GM21367 (cell line): ENCODE measurements around the gene CREB5.

Source experiments
- ATAC-seq: cut with Tn5 transposase; IDR thresholded peaks from one replicate; pipeline ENCODE4 v1.9.1; 2021; ENCODE audit not compliant: unreplicated experiment

Gene CREB5

DNA sequence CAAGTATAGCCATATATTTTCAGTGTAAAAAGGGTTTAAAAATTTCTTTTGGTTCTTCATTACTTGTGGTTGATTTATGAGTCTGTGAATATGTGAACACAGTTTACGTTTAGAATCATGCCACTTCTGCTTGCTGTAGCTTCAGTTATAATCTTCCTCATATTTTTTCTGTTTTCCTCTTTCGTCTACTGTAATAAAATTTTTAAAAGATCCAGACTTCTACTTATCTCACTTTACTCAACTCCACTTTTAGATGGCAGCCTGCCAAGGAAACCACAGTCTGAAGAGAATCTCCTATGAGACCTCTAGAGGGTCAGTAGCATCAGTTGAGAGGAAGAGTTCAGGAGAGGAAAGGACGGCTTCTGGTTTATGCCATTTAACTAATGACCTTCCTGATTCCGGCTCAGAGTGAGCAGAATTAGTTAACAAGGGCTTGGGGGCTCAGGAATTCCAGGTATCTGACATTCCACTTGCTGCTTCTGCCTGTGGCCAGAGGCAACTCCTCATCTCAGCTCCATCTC, 21.4 kb downstream of the CREB5 start:
- no peak for ATAC-seq

DNA sequence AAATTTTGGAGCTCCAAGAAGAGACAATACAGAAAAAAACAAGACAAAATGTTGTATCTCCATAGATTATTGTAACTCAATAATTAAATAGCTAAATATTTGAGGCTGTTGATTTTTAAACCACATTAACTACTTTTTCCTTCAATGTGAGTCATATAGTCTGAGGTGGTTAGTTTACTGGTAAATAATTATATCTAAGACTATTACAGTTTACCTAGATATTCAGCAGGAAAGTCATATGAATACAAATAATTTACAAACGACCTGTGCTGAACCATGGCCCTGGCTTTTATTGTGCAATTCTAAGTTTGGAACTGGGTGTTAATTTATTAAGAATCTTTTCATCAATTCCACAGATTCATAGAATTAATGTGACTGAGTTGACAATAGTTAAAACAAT, 22.2 kb downstream of the CREB5 start:
- no peak for ATAC-seq

DNA sequence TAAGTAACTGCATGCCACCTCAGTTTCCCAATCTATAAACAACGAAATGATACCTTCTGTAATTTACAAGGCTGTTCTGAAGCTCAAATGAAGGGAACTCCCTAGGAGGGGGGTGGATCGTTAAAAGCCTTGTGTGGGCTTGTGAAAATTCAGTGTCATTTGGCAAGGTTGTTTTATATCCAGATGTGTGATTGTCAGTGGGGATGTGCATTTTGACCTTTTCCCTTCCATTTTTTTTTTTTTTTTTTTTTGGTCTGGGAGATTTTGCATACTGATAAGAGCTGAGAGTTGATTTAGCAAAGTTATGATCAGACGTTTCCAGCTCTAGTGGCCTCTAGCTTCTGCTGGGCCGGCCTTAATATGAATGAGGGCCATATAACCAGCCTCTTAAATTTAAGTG, 22.8 kb downstream of the CREB5 start:
- ATAC-seq = no peak

DNA sequence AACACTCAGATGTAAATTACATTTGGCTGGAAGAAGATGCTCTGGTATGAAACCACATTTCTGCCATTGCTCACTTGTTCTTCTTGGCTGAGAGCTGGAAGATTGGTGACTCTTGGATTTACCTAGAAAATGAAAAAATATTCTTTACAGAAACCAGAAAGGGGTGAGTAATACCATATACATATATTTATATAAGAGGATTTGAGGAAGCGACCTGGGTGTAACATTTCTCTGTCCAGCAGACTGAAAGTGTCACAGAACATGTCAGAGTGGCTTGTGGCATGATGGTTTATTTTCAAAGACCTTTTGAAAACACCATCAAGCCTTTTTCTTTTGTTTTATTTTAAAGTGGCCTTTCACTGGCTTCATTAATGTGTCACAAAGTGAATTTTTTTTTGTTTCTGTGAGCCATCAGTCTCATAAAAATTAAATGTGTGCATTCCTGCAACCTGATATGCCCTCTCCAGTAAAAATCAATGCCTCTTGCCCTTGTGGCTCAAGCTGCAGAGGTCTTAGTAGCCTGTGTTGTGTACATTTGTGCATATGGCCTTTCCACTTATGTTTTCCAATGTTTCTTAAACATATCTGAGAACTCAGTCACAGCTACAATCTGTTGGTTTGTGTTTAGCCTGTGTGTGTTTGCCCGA, 23.5 kb downstream of the CREB5 start:
- no peak for ATAC-seq

DNA sequence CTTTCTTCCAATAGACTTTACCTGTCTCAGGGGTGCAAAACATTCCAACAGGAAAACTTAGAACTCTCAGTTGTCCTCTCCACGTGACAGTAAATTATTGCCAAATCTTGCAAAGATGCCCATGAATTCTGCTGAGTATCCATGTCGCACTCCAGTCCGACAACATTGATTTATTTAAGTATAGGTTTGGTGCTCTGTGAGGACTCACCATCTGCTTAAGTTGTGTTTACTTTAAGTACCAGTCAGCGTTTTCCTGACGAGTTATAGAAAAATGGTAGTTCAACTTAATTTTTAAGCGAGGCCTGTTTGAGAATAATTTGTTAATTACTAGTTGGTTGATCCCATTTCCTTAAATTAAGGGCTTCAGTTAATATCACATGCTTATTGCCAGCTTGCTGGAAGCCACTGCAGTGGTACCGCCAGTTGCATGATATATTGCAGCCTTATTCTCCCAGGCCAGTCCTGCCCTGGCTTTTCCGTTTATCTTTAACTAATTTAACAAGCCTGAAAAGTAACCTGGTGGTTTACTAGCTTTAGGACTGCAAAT, 27.8 kb downstream of the CREB5 start:
- no peak for ATAC-seq

DNA sequence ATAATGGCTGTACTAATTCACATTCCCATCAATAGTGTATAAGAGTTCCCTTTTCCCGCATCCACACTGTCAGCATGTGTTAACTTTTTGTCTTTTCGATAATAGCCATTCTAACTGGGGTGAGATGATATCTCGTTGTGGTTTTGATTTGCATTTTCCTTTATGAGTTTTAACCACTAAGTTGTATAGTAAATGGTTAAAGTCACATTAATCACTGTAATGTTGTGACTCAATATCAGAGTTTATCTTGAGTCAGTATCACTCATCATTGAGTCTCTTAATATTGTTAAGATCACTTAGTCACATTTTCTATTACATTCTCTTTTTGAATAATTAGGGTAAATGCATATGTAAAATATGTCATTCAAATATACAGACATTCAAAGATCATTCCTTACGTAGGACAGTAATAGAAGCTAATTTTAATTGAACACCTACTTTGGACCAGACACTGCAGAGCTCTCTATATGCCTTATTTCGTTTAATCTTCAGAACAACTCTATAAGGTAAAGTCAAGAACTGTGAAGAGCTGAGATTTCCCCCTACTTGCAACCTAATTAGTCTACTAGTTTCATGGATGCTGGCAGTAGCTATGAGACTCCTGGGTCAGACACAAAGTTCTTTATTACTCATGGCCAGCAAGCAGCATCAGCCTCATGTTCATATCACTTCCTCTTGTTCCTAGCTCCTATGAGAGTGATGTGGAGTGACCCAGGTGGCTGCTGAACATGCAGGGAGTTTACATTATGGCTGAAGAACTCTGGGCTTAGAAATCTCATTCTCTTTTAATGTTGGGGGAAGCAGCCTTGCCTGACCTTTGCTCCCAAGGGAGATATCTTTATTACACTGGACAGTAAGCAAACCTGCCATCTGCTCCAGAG, 30.5 kb downstream of the CREB5 start:
- no peak for ATAC-seq

DNA sequence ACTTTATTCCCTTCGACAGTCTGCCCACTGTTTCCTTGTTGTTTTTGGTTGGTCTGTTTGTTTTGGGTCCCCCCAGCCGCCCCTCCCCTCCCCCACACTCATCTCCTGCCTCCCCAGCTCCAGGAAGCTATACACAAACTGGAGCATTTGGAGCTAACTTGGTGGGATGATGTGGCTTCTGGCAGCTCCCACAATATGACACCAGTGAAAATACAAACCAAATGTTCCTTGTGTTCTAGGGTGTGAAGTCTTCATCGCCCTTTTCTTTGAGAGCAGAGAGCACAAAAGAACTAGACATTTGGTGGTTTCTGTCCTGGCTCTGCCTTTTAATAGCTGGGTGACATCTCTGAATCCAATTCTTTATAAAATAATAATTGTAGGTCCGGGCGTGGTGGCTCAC, 33.8 kb downstream of the CREB5 start:
- ATAC-seq = no peak

DNA sequence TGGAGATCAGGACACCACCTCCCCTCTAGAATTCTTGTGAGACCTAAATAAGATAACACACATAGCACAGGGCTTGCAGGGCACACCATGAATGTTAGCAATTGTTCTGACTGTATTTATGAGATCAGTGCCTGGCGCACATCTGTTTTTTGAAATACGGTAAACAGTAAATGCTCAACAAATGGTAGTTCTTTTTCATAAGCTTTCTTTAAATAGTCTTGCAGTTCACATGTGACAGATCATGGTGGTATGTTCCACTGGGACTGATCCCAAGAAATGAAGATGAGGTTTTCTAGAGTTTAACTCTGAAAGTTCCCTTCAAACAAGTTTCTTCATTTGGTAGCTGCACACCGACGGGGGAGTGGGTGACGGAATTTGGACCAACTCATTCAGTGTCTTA, 34.8 kb downstream of the CREB5 start:
- ATAC-seq = no peak

DNA sequence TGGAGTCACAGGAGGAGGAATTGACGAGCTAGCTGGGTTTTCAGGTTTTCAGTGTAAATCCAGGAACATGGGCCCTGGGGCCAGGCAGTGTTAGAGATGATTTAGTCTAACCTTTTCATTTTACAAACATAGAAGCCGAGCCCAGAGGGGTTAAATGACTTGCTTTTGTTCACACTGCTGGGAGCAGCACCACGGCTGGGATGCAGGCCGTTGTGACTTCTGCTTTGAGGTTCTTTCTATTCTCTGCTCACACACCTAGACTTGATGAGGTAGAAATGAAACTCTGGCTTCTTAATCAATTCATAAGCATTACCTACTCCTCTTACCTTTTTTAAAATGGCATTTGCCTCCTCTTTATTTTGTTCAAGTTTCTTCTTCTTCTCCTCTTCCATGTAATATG, 36.4 kb downstream of the CREB5 start:
- no peak for ATAC-seq

DNA sequence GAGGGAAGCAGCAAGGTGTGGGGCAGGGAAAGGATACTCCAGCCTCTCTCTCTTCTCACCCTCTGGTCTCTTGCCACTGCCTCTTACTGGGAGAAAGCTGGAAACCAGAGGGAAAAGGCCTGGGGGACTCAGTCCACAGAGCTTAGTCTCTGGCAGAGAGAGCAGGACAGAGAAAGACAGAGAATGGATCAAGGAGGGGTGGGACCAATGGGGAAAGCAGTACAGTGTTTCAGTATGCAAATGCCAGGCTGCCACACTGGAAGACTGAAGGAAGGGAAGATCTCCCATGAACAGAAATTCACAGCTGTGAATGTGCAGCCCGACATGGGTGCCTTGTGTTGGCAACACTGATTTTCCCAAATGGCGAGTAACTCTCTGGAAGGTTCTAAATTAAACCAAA, 40.4 kb downstream of the CREB5 start:
- ATAC-seq = no peak

DNA sequence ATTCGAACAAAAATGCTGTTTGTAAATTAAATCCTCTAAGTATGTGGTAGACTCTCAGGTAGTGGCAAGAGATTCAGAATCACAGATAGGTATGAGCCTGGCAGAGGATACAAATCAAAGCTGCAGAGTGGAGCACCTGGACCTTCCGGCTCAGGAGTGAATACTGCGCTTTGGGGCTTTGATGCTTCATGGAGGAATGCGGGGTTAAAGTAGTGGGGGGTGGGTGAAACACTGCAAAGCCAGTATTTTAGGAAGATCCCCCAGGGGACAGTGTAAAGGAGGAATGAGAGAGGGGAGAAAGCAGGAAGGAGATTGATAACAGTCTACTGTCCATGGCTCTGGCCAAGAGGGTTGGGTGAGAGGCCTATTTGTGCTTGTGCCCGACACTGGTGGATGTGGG, 43.2 kb downstream of the CREB5 start:
- no peak for ATAC-seq

DNA sequence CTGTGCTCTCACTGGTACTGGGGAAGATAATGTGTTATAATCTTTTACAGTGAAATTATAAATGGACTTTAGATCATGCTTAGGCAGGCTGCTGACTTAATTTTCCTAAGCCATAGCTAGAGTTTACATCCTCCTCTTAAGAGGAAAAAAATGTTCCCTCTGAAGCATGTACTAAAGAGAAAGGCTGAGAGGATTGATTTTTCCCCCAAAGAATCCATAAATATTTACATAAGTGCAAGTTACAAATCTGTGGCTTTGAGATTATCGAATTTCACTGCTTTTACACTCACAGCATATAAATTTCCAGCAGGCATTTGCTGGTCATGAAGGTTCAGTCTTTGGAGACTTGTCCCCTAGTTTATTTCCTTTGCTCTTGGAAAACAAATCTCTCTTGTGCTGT, 43.7 kb downstream of the CREB5 start:
- no peak for ATAC-seq

DNA sequence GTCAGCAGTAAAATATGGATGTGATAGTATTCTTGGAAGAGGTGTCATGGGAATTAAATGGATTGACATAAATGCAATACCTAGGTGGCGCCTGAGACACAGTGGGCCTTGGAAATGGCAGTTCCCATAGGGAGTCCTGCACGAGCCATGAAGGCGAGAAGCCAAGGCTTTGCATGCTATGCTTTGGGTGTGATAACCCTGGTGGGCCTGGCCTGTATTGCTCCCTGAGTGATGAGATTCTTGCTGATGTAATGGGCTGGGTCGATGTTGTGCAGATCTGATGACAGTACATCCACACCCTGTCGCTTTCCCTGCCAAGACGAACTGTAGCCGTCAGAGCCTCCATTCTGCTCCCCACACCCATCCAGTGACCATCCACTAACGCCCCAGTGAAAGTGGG, 46.4 kb downstream of the CREB5 start:
- ATAC-seq = no peak

DNA sequence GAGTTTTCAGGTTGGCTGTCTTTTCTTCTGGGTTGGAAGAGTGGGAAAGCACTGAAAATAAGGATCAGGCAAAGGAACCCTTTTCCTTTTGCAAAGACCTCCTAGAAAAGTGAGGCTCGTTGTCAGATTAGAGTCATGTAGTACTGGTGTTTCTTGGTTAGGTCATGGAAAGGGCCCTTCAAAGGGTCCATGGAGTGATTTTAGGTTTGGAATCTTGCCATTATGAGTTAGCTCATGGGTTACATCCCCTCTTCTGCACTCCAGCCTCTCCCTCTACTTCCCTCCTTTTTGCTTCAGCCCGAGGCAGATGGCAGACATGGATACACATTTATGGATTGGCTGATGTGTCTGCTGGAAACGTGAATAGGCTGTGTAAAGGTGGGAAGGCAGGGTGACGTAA, 47.0 kb downstream of the CREB5 start:
- no peak for ATAC-seq

DNA sequence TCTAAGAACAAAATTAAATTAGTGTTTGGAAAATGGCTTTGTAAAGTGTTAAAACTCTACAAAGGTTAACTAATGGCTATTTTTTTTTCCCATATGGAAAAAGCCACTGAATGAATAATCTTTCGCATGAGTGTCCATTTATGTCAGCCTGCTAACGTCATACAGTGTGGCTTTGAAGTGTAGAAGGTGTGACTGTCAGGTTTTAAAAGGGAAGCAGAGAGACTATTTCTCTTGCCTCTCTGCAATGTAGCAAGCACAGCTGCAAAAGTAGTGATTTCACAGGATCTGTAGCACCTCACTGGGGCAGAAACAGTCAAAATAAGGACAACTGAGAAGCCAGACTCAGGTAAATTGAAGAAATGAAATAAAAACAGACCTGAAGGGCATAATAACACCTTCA, 53.4 kb downstream of the CREB5 start:
- ATAC-seq = no peak

DNA sequence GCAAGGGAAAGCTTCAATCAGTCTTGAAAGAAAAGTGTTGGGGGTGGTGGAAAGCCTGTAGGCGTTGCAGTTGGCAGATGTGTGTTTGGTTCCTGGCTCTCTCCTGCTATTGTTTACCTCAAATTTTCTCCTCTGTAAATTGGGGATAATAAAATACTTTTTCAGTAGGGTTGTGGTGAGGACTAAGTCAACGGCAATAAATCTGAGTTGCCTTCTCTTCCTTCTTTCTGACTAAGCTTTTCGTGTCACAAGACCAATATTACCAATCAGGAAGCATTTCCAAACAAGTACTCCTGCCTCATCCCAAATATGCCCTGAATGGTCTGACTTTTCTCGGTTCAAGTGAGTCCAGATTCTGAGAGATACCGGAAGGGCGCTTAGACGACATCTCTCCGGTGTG, 54.0 kb downstream of the CREB5 start:
- ATAC-seq = no peak

DNA sequence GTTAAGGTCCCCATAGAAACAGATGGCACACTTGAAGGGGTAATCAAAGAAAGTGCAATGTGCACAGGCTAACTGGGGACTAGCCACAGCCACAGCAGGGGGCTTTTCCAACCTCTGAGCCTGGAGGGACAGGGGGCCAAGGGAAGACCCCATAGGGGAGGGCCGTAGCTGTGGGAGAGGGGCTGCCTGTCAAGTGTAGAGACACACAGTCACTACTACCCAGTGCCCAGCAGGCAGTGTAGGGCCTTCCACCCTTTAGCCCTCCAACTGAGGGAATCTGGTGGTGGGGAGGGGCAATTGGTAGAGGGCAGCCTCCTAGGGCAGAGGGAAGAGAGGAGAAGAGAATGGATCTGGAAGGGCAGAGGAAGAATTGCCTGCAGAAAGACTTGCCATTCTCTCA, 54.6 kb downstream of the CREB5 start:
- ATAC-seq = no peak

DNA sequence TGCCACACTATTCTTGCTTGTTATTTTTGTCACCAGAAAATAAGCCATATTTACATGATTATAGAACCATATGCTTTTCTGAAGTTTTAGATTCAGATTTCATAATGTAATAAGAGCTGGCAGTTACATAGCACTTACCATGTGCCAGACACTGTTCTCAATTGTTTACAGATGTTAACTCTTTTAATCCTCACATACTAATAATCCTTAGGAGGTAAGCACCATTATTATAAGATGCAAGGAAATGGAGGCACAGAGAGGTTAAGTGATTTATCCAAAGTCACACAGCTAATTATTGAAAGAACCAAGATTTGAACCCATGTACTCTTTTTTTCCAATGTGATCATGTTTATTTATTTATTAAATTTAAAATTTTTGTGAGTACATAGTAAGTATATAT, 57.2 kb downstream of the CREB5 start:
- ATAC-seq = no peak

DNA sequence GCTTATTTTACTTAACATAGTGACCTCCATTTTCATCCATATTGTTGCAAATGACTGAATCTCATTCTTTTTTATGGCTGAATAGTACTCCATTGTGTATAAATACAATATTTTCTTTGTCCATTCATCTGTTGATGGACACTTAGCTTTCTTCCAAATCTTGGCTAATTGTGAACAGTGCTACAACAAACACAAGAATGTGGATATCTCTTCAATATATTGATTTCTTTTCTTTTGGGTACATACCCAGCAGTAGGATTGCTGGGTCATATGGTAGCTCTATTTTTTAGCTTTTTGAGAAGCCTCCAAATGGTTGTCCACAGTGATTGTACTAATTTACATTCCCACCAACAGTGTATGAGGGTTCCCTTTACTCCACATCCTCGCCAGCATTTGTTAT, 58.0 kb downstream of the CREB5 start:
- no peak for ATAC-seq

DNA sequence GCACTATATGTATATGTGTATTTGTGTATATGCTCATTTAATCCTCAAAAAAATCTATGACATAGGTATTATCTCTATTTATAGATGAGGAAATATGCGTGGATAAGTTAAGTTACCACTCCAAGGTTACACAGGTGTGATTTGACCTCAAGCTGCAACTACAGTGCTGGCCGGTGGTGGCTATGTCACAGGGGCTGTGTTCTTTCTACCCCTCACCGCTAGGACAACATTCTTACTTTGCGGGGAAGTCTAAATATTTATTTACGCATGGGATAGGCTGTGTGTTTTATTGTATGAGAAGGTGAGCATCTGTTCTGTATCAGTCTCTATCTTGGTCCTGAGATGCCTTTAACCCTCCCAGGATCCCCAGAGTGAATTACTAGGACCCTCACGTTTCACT, 60.0 kb downstream of the CREB5 start:
- no peak for ATAC-seq

DNA sequence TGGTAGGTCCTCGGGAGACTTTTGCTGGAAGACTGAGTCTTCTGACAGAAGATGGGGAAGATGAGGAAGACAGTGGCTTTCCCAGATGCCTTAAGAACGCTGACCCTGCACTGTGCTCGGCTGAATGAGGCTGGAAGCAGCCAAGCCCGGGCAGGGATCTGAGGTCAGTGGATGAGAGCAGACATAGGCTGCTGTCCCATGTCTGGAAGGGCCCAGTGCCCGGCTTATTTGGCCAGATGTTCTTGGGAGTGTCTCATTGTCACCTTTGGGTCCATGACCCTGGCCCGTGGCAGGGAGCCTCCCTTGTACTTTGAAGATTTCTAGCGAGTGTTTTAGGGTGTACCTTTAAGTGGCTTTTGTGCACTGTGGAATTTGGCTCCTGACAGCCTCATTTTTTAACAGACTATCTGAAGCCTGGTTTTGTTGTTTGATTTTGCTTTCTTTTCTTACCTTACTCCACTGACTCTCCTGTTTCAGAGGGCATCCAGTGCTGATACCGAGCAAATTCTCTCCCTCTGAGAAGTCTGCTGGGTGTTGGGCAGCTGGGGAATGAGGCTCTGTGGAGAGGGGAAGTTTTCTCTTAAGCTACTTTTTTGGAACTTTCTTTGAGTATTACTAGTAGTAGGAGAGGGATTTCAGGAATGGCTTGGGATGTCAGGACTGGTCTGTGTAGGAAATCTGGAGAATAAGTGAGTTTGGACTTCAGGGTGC, 61.4 kb downstream of the CREB5 start:
- ATAC-seq = no peak

DNA sequence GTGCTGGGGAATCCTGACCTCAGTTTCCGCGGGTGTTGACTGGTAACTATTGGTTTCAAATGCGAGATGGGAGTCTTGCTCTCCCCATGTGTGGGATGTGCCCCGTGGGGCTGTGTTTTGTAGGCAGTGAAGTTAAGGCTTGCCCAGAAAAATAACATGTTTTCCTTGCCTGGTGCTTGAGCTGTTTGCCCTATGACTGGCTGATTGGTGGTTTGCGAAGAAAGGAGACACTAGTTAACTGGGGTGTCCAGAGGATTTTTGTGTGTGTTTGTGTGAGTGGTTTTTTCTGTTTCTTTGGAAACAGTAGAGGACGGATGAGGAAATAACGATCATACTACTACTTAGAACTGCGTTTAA, 61.9 kb downstream of the CREB5 start:
- no peak for ATAC-seq
